ENCODE results near the gene TMEM144.

DNA sequence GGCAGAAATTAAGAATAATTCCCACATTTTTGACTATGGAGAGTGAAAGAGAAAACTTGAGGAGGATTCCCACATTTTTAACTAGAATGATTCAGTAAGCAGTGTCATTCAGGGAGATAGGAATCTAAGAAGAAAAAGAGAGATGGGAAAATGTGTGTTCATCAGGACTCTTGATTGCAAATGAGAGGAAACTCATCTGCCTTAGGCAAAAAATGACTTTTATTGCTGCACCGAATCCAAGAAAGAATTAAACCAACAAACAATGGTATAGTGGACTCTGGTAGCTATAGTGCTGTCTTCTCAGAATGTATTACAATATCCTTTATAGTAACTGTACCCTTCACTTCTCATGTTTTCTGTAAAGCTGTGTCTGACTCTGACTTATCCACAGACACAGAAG lies 15.0 kb upstream of the TMEM144 start:
- TF ChIP-seq, protein P1, sequence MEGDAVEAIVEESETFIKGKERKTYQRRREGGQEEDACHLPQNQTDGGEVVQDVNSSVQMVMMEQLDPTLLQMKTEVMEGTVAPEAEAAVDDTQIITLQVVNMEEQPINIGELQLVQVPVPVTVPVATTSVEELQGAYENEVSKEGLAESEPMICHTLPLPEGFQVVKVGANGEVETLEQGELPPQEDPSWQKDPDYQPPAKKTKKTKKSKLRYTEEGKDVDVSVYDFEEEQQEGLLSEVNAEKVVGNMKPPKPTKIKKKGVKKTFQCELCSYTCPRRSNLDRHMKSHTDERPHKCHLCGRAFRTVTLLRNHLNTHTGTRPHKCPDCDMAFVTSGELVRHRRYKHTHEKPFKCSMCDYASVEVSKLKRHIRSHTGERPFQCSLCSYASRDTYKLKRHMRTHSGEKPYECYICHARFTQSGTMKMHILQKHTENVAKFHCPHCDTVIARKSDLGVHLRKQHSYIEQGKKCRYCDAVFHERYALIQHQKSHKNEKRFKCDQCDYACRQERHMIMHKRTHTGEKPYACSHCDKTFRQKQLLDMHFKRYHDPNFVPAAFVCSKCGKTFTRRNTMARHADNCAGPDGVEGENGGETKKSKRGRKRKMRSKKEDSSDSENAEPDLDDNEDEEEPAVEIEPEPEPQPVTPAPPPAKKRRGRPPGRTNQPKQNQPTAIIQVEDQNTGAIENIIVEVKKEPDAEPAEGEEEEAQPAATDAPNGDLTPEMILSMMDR (IDR thresholded peaks at IDR 0.05; ENCODE audit: insufficient read depth, low read length, poor library complexity, severe bottlenecking) = no peak
- TF ChIP-seq EZH2phosphoT487 (conservative IDR thresholded peaks at IDR 0.05; ENCODE audit: low read length) = no peak

Measured in SU-DHL-6 (cell line).